Fibroblast of lung (primary cell): ENCODE results near the gene PRKCH.

ENCODE experiments used
- CTCF ChIP-seq, 2 donors: IDR thresholded peaks in 1 of 2; conservative IDR thresholded peaks in 1 of 2; 1 replicate in 1 of 2; 2 replicates in 1 of 2; pipeline ENCODE4 v1.5.1; 2011 to 2012; ENCODE audit warnings: low read length in 2 of 2, control low read depth in 1 of 2, inconsistent platforms in 1 of 2, low read depth in 1 of 2, mild to moderate bottlenecking in 1 of 2
- EZH2 ChIP-seq: IDR thresholded peaks from 2 replicates; pipeline ENCODE4 v1.5.1; 2012; ENCODE audit warnings: low read length, control low read depth, mild to moderate bottlenecking; ENCODE audit errors: missing control alignments

DNA sequence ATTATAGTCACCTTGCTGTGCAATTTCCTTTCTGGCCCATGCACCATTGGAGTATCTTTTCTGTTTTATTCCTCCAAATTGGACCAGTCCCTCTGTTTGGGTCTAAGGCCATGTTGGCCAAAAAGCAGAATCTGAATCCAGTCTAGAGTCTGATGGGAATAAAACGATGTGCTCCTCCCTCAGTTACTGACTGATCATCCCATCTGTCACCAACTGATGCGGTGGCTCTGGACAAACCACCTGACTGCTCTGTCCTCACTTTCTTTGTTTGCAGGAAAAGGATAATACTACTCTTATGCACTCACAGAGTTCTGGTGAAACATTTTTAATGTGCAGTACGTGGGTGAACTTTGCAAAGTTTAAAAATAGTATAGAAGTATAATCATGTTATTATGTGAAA is 253.7 kb downstream of the PRKCH start:
- no peak for TF ChIP-seq EZH2
- no peak for TF ChIP-seq CTCF (conservative IDR thresholded peaks at IDR 0.05 in 1 of 2, IDR thresholded peaks at IDR 0.05 in 1 of 2; ENCODE audit: low read depth in 1 of 2, low read length in 2 of 2)
